SU-DHL-6 (cell line): ENCODE results near the gene CACNA2D1.

Source experiments
- H2AFZ ChIP-seq: fragments of 200-600 bp; sonication (generic); 2 replicates; pipeline ENCODE4 v1.6.1; 2014; ENCODE audit warnings: low read depth, mild to moderate bottlenecking, moderate library complexity, mixed read lengths, antibody characterized with exemption, low read length; ENCODE audit not compliant: severe bottlenecking
- H3F3A ChIP-seq: fragments of 200-600 bp; shearing (Covaris generic); 2 replicates; pipeline ENCODE4 v1.6.0; 2016; ENCODE audit warnings: antibody characterized with exemption, mild to moderate bottlenecking; ENCODE audit not compliant: insufficient read depth
- H3K27ac ChIP-seq: fragments of 200-600 bp; sonication (generic); 2 replicates; pipeline ENCODE4 v1.5.1; 2016; ENCODE audit warnings: low read depth, mild to moderate bottlenecking, low read length, moderate library complexity, mixed read lengths
- H3K27me3 ChIP-seq: fragments of 200-600 bp; sonication (generic), shearing (Covaris generic); 2 replicates; pipeline ENCODE4 v1.6.0; 2014; ENCODE audit warnings: mild to moderate bottlenecking, low read length
- H3K36me3 ChIP-seq: fragments of 200-600 bp; sonication (generic); 2 replicates; pipeline ENCODE4 v1.6.1; 2014; ENCODE audit warnings: mild to moderate bottlenecking, low read length, mixed read lengths
- H3K4me2 ChIP-seq: fragments of 300-600, 200-600 bp; shearing (Covaris generic), sonication (generic); 2 replicates; pipeline ENCODE4 v1.6.0; 2014; ENCODE audit warnings: low read length, low read depth, mild to moderate bottlenecking; ENCODE audit not compliant: poor library complexity, severe bottlenecking
- H3K4me3 ChIP-seq: fragments of 200-600 bp; sonication (generic); 2 replicates; pipeline ENCODE4 v1.5.1; 2014; ENCODE audit warnings: antibody characterized with exemption, low read length, mild to moderate bottlenecking, mixed read lengths; ENCODE audit not compliant: insufficient read depth, poor library complexity, severe bottlenecking
- H3K79me2 ChIP-seq: fragments of 200-600 bp; sonication (generic); 2 replicates; pipeline ENCODE4 v1.6.1; 2014; ENCODE audit warnings: mild to moderate bottlenecking, low read length, moderate library complexity; ENCODE audit not compliant: insufficient read depth
- H3K9ac ChIP-seq: fragments of 200-600 bp; sonication (generic); 2 replicates; pipeline ENCODE4 v1.7.0; 2014; ENCODE audit warnings: mild to moderate bottlenecking, low read length
- H3K9me2 ChIP-seq: fragments of 200-600 bp; sonication (generic); replicated peaks from 2 replicates; pipeline ENCODE4 v1.6.1; 2014; ENCODE audit warnings: low read length; ENCODE audit not compliant: insufficient read depth
- H3K9me3 ChIP-seq: fragments of 200-600 bp; sonication (generic); 2 replicates; pipeline ENCODE4 v1.6.1; 2014; ENCODE audit warnings: low read length, mixed read lengths; ENCODE audit not compliant: insufficient read depth
- H4K20me1 ChIP-seq: fragments of 200-600 bp; sonication (generic); 2 replicates; pipeline ENCODE4 v1.6.1; 2014; ENCODE audit warnings: low read depth, mild to moderate bottlenecking, antibody characterized with exemption, low read length, moderate library complexity, mixed read lengths
- CTCF ChIP-seq: fragments of 200-600 bp; sonication (generic); IDR thresholded peaks from one replicate; pipeline ENCODE4 v1.5.1; 2017; ENCODE audit warnings: antibody characterized with exemption, mild to moderate bottlenecking, low read length, moderate library complexity; ENCODE audit not compliant: insufficient read depth, poor library complexity, severe bottlenecking
- EZH2phosphoT487 ChIP-seq: fragments of 200-600 bp; sonication (generic), shearing (Covaris generic); conservative IDR thresholded peaks from 2 replicates; pipeline ENCODE4 v1.6.1; 2018; ENCODE audit warnings: mild to moderate bottlenecking, antibody characterized with exemption, low read length, moderate library complexity, mixed read lengths

Gene CACNA2D1

GRCh38 chr7:82360591-82361368 is 82.8 kb downstream of the CACNA2D1 start:
- no peak for TF ChIP-seq CTCF
- no peaks in the 10 kb centered on the region for H3K36me3 ChIP-seq
- no peaks in the 10 kb centered on the region for H3K9me2 ChIP-seq

GRCh38 chr7:82359426-82359825 is 84.2 kb downstream of the CACNA2D1 start:
- Histone ChIP-seq H3F3A (no peaks in the 10 kb centered on the region), H3K36me3 (no peaks in the 10 kb centered on the region), H3K9me2 (no peaks in the 10 kb centered on the region), H3K4me3 (no peak overlapping the region), H3K27me3 (no peaks in the 10 kb centered on the region), H3K9ac (no peak overlapping the region), H3K9me3 (no peaks in the 10 kb centered on the region), H3K4me2 (no peak overlapping the region), H2AFZ (no peak overlapping the region), H3K79me2 (no peaks in the 10 kb centered on the region), H3K27ac (no peak overlapping the region), H4K20me1 (peaks cover 4% of the 10 kb centered on the region; the same call in 1 of the 2 replicates)
- TF ChIP-seq EZH2phosphoT487 (no peak), CTCF (no peak)

More at GRCh38 chr7:82360591-82361368, 82.8 kb downstream of the CACNA2D1 start:
- Histone ChIP-seq H3K4me2 (no peak overlapping the region), H3K9me3 (no peaks in the 10 kb centered on the region), H4K20me1 (peaks cover 4% of the 10 kb centered on the region; the same call in 1 of the 2 replicates), H3K27ac (no peak overlapping the region), H2AFZ (no peak overlapping the region), H3K79me2 (no peaks in the 10 kb centered on the region), H3F3A (no peaks in the 10 kb centered on the region), H3K9ac (no peak overlapping the region), H3K27me3 (no peaks in the 10 kb centered on the region), H3K4me3 (no peak overlapping the region)

- Histone ChIP-seq H3K4me2 (no peak overlapping the region), H4K20me1 (peaks cover 4% of the 10 kb centered on the region; the same call in 1 of the 2 replicates), H2AFZ (no peak overlapping the region), H3K27me3 (no peaks in the 10 kb centered on the region), H3F3A (no peaks in the 10 kb centered on the region), H3K27ac (no peak overlapping the region), H3K36me3 (no peaks in the 10 kb centered on the region), H3K9ac (no peak overlapping the region), H3K79me2 (no peaks in the 10 kb centered on the region), H3K4me3 (no peak overlapping the region), H3K9me2 (no peaks in the 10 kb centered on the region), H3K9me3 (no peaks in the 10 kb centered on the region)
- TF ChIP-seq CTCF (no peak), EZH2phosphoT487 (no peak)
Observed at GRCh38 chr7:82358923-82359322, 84.7 kb downstream of the CACNA2D1 start.
